ENCODE results near the gene RNGTT.

The RNGTT gene

DNA sequence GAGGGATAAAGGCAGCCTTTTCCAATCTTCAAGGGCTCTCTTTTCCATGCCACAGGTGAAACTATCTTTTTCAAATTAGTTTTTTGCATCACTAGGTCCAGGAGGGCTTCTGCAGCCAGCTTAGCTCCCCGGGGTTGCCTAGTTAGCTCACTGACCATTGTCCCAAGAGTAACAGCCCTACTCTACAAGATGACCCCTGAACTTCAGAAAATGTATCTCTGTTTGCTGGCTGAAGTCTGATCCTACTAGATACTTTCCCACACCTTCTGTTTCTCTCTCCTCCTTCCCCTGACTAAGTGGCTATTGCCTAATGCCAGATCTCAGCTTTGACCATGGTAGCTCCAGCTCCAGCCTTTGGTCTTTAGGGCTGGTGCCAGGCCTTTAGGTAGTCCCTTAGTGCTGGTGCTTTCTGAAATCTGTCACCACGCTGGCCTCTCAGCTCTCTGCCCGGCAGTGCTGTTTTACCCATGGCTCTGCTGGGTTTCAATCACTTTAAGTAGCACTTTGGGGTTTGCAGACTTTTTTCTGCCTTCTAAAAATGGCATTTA lies 255.1 kb downstream of the RNGTT start:
- no peak for DNase-seq

DNA sequence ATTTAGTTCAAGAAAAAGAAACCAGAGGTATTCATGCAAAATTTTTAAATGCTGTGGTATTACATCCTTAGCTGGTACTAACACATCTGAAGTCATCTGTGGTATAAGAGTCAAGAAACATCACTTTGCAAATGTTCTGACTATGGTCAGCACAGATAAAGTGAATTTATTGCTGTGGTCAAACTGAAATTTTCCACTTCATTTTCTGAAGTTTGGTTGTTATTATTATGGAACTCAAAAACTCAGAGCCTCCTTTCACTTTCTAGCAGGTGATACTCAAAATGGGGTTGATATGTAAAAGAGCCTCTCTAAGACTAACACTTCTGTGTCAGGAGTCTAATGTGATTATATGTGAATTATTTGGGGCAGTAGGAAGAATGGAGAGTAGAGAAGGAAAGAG lies 257.8 kb downstream of the RNGTT start:
- no peak for DNase-seq

DNA sequence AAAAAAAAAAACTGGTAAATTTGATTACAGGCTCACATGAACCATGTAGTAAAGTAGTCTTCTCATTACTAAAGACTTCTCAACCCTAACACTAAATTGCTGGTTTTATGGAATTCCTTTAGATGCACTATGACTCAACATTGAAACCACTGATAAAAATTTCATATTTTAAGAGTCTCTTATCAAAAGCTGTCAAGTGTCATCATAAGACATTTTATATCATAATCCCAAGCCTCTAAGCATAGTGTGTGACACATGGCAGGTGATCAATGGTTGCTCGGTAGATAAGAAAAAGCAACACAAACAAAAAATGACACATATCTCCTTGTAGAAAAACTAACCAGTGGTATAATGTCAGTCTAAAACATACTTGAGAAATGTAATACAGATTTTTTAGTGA lies 258.4 kb downstream of the RNGTT start:
- DNase-seq: no peak

DNA sequence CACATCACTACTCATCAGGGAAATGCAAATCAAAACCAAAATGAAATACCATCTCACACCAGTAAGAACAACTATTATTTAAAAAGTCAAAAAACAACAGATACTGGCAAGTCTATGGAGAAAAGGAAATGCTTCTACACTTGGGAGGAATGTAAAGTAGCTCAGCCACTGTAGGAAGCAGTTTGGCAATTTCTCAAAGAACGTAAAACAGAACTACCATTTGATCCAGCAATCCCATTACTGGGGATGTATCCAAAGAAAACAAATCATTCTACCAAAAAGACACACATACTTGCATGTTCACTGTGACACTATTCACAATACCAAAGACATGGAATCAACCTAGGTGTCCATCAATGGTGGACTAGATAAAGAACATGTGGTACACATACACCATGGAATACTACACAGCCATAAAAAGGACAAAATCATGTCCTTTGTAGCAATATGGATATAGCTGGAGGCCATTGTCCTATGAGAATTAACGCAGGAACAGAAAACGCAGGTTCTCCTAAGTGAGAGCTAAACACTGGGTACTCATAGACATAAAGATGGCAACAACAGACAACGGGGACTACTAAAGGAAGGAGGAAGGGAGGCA lies 260.4 kb downstream of the RNGTT start:
- no peak for DNase-seq

DNA sequence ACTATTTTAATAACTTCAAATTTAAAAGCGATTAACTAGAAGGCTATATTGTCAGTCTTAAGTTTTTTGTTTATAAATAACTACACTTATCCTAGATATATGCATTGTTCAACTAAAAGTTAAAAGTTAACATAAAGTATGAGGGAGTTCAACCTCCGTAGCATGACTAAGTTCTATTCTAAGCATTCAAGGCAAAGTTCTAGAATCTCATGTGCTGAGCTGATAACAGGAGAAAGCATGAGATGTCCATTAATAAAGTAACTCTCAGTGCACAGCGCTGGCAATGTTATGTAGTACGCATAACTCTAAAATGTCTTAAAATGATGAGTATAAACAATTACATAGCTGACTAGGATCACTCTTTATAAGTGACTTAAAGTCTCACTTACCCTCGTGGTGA lies 264.8 kb downstream of the RNGTT start:
- DNase-seq: no peak

DNA sequence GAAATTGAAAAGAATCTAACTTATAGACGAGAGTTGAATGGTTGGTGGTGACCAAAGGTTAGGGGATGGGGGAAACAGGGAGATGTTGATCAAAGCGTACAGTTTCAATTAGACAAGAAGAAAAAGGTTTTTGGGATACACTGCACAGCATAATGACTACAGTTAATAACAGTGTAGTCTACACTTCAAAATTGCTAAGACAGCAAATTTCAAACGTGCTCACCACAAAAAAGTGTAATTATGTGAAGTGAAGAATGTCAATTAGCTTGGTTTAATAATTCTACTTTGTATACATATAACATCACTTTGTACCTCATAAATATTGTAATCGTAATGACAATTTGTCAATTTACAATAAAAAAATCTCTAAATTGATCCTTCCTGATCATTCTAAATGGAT lies 267.5 kb downstream of the RNGTT start:
- no peak for DNase-seq

DNA sequence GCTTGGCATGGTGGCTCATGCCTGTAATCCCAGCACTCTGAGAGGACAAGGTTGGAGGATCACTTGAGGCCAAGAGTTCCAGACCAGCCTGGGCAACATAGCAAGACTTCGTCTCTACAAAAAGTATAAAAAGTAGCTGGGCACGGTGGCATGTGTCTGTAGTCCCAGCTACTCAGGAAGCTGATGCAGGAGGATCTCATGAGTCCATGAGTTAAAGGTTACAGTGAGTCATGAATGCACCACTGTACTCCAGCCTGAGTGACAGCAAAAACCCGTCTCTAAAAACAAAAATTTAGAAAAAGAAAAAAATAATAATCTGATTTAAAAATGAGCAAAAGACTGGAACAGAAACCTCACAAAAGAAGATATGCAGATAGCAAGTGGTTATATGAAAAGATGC lies 279.7 kb downstream of the RNGTT start:
- no peak for DNase-seq

DNA sequence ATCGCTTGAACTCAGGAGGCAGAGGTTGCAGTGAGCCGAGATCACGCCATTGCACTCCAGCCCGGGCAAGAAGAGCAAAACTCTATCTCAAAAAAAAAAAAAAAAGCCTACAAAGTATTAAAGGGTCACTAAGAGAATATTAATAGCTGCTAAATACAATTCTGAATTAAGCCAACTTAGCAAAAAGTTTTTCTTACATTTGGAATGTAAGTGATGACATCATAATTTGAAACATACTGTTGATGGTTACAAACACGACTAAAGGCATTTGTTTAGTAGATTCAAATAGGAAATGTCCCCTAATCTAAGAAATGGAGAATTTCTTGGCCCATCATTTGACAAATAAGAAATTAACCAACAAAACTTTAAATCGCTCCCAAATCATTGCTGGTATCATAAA lies 282.8 kb downstream of the RNGTT start:
- DNase-seq: no peak

DNA sequence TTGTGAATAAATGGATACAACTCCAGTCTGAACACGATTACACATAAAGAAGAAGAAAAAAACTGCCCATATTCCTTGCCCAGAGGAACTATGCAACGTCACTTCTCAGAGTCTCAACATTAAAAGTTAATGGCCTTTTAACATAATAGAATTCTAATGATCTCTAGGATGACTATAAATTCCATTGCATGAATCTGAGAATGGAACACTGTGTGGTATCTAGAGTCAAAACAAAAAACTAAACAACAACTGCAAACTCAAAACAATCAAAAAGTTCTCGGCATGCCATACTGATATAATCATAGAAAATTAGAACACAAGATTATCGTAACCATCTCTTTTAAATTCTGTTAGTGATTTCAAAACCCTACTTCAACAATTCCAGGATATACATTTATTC lies 283.6 kb downstream of the RNGTT start:
- no peak for DNase-seq

DNA sequence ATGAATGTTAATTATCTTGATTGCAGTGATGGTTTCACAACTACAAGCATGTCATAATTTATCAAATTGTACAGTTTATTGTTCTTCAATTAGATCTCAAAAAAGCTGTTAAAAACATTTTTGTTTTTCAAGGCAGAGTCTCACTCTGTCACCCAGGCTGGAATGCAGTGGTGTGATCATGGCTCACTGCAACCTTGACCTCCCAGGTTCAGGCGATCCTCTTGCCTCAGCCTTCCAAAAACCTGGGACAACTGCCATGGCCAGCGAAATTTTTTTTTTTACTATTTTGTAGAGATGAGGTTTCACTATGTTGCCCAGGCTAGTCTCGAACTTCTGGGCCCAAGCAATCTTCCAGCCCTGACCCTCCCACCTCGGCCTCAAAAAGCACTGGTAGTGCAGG lies 286.1 kb downstream of the RNGTT start:
- DNase-seq: no peak

DNA sequence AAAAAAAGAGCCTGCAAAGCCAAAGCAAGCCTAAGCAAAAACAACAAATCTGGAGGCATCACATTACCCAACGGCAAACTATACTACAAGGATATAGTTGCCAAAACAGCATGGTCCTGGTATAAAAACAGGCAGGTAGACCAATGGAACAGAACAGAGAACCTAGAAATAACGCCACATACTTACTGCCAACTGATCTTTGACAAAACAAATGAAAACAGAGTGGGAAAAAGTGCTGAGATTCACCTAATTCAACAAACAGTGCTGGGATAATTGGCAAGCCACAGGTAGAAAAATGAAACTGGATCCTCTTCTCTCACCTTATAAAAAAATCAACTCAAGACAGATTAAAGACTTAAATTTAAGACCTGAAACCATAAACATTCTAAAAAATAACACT lies 291.8 kb downstream of the RNGTT start:
- no peak for DNase-seq

DNA sequence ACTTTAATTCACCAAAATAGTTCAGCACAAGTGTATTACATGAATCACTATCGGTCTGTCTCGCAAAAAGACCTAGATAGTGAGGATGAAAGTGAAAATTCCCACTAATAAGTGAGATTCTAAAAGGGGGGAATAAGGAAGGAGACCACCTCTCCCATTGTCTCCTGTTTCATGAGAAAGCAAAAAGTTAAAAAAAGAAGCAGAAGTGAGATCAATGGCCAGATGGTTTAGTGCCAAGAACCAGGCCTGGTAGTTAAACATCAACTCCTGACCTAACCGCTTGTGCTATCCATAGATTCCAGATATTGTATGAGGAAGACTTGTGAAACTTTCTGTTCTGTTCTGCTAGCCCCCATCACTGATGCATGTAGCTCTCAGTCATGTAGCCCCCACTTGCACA lies 293.0 kb downstream of the RNGTT start:
- no peak for DNase-seq

DNA sequence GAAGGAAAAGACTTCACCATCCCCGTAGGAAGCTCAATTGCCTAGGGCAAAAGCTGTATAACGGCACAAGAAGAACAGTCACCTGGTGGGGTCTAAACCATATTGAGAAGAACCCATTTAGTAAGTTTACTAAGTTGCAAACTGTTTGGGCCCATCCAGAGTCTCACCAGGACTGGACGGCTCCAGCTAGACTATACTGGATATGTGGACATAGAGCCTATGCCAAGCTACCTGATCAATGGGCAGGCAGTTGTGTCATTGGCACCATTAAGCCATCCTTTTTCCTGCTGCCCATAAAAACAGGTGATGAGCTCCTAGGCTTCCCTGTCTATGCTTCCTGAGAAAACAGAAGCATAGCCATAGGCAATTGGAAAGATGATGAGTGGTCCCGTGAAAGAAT lies 293.9 kb downstream of the RNGTT start:
- no peak for DNase-seq

DNA sequence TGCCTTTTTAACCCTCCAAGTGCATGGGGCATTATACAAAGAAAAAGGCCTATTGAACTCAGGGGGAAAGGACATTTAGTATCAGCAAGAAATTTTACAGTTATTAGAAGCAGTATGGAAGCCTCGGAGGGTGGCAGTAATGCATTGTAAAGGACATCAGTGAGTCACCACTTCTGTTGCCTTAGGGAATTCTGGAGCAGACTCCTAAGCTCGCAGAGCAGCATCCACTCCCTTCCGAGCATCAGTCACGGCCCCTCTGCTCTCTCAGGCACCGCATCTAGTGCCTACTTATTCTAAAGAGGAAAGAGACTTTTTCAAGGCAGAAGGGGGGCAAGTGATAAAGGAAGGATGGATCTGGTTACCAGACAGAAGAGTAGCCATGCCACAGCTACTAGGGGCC lies 296.5 kb downstream of the RNGTT start:
- no peak for DNase-seq

DNA sequence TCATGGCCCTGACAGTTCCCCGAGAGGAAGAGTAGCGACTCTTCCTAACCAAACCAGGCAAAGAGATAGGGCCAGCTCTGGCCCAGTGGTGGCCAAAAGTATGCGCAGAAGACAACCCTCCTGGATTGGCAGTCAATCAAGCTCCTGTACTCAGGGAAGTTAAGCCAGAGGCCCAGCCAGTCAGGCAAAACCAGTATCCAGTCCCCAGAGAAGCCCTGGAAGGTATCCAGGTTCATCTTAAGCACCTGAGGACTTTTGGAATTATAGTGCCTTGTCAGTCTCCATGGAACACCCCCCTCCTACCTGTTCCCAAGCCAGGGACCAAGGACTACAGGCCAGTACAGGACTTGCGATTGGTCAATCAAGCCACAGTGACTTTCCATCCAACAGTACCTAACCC lies 298.3 kb downstream of the RNGTT start:
- no peak for DNase-seq

DNA sequence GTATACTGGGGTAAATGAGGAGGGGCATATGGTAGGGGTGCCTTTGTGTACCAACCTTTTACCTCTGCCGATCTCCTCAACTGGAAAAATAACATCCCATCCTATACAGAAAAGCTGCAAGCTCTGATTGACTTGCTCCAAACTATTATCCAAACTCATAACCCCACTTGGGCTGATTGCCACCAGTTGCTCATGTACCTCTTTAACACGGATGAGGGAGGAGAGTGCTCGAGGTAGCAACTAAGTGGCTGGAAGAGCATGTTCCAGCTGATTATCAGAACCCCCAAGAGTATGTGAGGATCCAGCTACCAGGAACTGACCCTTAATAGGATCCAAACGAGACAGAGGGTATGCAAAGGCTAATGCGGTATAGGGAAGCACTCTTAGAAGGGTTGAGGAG lies 299.6 kb downstream of the RNGTT start:
- no peak for DNase-seq

DNA sequence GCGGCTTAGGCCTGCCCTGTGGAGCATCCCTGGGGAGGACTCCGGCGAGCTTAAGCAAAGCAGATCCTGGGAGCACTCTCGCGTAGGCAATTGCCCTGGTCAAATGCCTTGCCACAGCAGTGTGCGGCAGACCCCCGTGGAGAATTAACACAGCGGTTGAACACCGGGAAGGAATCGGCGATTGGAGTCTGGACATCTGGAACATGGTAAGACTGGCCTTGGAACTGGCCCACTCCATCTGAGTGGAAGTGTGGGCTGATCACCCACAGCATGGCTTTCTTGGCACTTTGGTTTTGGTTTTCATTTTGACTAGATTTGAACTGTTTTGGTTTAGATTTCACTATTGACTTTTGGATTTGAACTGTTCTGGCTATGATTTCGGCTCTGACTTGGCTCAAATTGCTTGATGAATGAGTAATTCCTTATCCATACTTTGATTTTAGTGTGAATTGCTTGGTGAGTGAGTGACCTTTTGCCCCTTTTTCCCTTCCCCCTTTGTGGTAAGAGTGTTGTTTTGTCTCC lies 300.7 kb downstream of the RNGTT start:
- no peak for DNase-seq

DNA sequence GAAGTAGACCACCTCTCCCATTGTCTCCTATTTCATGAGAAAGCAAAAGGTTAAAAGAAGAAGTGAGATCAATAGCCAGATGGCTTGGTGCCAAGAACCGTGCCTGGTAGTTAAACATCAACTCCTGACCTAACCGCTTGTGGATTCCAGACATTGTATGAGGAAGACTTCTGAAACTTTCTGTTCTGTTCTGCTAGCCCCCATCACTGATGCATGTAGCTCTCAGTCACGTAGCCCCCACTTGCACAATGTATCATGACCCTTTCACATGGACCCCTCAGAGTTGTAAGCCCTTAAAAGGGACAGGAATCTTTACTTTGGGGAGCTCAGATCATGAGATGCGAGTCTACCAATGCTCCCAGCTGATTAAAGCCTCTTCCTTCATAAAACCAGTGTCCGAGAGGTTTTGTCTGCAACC lies 301.2 kb downstream of the RNGTT start:
- DNase-seq: no peak

DNA sequence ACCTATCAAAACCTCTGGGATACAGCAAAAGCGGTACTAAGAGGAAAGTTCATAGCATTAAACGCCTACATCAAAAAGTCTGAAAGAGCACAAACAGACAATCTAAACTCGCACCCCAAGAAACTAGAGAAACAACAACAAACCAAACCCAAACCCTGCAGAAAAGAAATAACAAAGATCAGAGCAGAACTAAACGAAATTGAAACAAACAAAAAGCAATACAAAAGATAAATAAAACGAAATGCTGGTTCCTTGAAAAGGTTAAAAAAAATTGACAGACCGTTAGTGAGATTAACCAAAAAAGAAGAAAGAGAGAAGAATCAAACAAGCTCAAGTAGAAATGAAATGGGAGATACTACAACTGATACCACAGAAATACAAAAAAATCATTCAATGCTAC lies 302.3 kb downstream of the RNGTT start:
- DNase-seq: no peak

DNA sequence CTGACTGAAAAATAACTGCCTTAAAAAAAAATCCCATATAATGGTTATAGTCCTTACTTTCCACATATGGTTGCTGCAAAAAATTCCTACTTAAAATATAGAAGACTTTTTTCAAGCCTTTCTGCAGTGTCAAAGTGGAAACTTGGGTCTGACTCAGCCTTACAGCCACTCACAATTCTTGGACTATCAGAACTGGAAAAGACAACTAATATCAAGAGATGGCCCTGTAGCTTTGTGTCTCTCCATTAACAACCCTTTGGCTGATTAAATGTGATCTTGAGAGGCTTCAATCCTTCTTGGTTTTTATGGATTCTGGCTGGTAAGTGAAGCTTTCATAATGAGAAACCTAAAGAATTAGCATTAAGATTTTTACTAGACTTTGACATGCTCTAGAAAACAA lies 307.8 kb downstream of the RNGTT start:
- DNase-seq: no peak

DNA sequence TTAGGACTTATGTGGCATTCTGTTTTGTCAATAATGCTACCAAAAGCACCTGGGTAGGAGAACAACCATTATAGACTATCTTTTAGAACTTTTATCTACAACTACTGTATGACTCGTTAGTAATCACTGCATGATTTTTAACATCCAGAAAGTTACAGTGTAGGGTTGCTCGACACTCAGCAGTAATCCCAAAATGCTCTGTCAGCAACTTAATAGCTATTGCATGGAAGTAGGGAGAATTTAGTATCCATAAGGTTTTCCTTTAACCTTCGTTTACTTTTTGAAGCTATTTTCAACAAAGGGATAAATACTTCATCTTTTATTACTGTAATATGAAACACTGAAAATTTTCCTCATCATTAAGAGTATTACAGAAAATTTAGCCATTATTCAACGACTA lies 309.5 kb downstream of the RNGTT start:
- no peak for DNase-seq

DNA sequence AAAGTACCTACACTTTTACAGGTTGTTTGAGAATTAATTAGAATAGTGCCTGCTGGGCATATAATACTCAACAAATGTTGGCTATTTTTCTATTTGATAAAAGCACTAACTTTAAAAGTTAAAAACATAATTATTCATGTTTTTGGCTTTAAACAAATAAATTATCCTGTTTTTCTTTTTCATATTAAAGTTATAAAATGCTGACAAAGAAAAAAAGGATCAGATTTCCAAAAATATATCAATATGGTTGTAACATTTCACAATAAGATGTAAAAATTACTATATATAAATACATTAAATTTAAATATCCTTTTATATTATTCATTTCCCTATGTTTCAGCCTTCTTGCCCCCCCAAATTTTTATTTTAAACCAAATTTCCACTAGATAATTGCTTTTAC lies 312.0 kb downstream of the RNGTT start:
- DNase-seq: no peak

DNA sequence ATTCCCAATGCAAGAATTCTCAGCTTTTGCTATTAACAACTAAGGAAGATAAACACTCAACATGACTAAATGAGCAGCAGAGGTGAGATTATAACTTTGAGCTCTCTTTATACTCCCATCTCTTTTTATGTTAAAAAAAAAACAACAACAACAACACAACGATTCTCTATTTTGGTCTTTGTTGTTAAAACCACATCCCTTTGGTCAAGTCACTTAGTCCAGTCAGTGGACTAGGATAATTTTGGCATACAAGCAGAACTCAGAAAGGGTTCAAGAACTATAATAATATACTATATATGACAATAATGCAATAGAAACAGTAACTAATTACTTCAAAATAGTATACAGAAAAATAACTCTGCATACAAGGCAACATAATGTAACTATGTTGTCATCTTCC lies 312.4 kb downstream of the RNGTT start:
- DNase-seq: no peak

DNA sequence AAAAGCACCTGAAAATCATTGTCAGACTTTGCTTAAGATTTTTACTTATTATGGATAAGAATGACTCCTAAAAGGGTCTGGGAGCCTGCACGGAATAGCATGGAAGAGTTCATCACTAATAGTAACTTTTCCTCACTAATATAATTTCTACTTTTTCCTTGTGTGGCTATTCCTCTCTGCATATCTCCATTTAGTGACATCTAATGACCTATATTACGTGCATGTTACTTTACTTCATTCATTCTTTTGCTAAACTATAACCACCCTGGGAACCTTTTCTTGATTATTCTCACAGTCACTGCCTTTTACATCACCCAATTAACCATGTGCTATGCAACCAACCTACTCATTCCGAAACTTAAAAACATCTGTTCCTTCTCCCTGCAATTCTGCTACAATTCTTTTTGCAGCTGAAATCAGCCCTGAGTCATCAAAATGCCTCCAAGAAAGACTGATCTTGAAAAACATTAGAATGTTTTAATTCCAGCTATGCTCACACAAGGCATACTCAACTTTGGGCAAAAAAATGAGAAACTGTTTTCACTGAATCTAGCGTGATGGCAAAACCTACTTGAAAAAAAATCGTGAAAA lies 313.3 kb downstream of the RNGTT start:
- DNase-seq: no peak

Data from activated CD4-positive, alpha-beta T cell treated with anti-CD3 and anti-CD28 coated beads for 4 hours (primary cell).